Gastrocnemius medialis (tissue), 4 donors: ENCODE results near the gene CXorf65.

Experiments
- POLR2A ChIP-seq, 2 donors: fragments of 450-650 bp; IDR thresholded peaks; one replicate each; pipeline ENCODE4 v1.6.1; 2017; ENCODE audit warnings: antibody characterized with exemption in 2 of 2, mild to moderate bottlenecking in 2 of 2, moderate library complexity in 2 of 2
- TF ChIP-seq, protein P1 (sequence below), 5 experiments: fragments of 450-650 bp in 3 of 5; fragments of 200-600 bp in 2 of 5; sonication (generic) in 2 of 5; IDR thresholded peaks in 4 of 5; conservative IDR thresholded peaks in 1 of 5; 1 replicate in 4 of 5; 2 replicates in 1 of 5; pipeline ENCODE4 v1.5.1; 2016 to 2019; ENCODE audit warnings: antibody characterized with exemption in 5 of 5, mild to moderate bottlenecking in 3 of 5, moderate library complexity in 3 of 5

DNA sequence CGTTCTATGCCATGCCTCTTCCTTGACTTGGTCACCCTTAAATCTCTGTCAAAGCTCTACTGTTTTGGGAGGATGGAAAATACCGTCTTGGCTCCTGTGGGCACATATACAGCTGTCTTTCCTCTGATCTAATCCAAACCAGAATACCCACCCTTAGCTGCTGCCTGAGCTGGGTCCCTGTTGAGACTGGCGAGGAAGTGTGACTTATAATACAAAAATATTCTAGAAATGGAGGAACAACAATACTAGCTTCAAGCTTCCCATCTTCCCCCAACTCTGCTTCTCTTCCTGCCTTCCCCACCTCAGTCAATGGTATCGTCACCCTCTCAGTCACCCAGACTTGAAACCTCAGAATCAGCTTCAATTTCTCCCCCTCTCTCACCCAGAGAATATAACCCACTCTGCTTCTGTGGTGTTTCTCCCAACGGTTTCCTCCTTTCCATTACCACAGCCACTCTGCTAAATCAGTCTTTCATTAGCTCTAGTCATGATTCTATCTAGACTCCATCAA is 5.4 kb upstream of the CXorf65 start:
- TF ChIP-seq, protein P1, sequence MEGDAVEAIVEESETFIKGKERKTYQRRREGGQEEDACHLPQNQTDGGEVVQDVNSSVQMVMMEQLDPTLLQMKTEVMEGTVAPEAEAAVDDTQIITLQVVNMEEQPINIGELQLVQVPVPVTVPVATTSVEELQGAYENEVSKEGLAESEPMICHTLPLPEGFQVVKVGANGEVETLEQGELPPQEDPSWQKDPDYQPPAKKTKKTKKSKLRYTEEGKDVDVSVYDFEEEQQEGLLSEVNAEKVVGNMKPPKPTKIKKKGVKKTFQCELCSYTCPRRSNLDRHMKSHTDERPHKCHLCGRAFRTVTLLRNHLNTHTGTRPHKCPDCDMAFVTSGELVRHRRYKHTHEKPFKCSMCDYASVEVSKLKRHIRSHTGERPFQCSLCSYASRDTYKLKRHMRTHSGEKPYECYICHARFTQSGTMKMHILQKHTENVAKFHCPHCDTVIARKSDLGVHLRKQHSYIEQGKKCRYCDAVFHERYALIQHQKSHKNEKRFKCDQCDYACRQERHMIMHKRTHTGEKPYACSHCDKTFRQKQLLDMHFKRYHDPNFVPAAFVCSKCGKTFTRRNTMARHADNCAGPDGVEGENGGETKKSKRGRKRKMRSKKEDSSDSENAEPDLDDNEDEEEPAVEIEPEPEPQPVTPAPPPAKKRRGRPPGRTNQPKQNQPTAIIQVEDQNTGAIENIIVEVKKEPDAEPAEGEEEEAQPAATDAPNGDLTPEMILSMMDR (IDR thresholded peaks at IDR 0.05 in 4 of 5, conservative IDR thresholded peaks at IDR 0.05 in 1 of 5), result no peak
- TF ChIP-seq POLR2A (IDR thresholded peaks at IDR 0.05), result no peak
